Dermis blood vessel endothelial cell (primary cell): ENCODE data around the gene SOX8. TPM values are rescaled to one million over a fixed set of nuclear protein-coding genes. Genes with fewer than 3 reads are reported as not detected.
"Not testable (repeated sequence)": the region's sequence is repeated elsewhere in the genome, so short reads cannot be mapped to it uniquely, and the experiment has no call there.

Experiments
- DNase-seq: peaks from one replicate; pipeline ENCODE4 v3.0.0; 2010
- total RNA-seq: library from RNA; depleted of rRNA; stranded (reverse); fragments of >200 nt; gene quantifications from 2 replicates; pipeline ENCODE4 v1.2.3, GENCODE V29; 2014

The SOX8 gene
- total RNA-seq, 1 donor from 2014 or later: 0.85 TPM

DNA sequence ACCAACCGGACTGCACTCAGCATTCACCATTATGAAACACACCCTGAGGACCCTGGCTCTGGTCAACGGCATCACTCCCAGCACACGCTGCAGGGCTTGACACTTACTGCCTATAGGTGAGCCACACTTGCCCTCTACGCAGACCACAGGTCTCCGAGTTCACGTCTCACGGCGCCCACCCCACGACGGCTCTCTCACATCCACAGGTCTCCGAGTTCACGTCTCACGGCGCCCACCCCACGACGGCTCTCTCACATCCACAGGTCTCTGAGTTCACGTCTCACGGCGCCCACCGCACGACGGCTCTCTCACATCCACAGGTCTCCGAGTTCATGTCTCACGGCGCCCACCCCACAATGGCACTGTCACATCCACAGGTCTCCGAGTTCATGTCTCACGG lies 25.8 kb upstream of the SOX8 start:
- DNase-seq: not testable (repeated sequence)

DNA sequence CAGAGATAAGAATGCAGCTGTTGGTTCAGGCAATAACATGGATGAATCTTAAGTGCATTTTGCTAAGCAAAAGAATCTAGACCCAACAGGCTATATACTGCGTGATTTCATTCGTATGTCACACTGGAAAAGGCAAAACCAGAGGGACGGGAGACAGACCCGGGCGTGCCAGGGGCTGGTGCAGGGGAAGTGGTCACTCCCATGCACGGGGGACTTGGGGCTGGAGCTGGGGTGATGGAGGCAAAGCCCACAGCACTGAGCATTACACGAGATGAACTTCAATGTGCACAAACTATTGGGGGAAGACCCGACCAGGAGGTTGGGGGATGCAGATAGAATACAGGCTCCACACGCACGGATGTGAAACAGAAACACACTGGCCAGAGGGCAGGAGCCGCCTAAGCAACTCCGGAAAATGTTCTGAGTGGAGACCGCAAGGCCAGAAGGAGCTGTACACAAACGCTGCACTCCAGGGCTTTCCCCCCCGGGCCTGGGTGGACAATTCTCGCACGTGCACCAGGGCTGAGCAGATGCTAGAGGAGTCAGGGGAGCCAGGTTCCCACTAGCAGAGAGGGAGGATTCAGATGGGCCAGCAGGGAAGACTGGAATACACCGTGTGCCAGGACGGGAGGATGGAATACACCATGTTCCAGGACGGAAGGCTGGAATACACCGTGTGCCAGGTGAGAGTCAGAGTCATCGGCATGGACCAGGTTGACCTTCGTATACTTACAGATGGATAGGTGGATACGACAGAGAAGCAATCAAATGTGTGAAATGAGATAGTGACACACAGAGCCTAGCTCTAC lies 22.1 kb upstream of the SOX8 start:
- DNase-seq: no peak

GRCh38 chr16:962366-962765 lies 19.2 kb upstream of the SOX8 start:
- no peak for DNase-seq

DNA sequence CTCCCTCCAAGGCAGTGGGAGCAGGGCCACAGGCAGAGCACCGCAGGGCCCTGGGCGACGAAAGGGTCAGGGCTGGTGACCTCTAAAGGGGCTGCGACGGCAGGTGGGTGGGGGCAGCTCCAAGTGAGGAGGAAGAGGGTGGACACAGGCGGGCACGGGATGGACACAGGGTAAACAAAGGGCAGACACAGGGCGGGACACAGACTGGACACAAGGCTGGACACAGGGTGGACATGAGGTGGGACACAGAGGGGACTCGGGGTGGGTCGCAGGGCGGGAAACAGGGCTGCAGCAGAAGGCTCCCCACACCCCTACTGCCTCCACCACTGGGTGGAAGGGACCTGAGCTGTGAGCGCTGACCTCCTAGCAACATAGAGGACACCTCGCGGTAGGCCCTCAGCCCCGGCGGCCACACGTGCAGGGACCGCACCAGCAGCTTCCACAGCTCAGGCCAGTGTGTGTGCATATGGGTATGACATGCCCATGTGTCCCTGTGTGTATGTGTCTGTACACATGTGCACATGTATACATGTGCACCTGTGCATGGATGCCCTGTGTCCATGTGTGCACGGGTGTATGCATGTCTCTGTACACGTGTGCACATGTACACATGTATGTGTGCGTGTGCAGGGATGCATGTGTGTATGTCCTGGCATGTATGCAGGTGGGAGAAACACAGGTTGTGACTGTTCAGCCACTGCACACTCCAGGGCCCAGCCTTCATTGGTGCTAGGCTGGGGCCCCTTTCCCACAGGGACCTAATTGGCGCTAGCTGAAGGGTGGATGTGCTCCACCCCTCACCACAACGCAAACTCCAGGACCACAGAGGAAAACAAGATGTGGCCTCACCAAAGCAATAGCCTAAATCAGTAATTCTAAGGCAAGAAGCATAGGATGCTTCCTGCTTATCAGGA lies 18.4 kb upstream of the SOX8 start:
- DNase-seq: no peak

DNA sequence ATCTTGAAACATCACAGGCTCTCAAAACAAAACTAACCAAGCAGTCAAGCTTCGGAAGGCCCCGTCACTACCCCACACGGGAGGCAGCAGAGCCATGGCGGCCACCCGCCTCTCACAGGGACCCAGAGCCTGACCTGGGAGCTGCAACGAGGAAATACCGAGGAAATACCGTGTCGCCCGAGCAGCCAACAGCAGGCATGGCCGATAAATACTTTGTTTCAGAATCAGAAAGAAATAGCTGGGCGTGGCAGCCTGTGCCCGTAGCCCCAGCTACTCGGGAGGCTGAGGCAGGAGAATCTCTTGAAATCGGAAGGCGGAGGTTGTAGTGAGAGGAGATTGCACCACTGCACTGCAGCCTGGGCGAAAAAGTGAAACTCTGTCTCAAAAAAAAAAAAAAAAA lies 17.7 kb upstream of the SOX8 start:
- peak; percentile 34 for DNase-seq

GRCh38 chr16:964356-965035 lies 17.1 kb upstream of the SOX8 start:
- DNase-seq: no peak

- no peak for DNase-seq
Observed at GRCh38 chr16:965036-965395, 16.6 kb upstream of the SOX8 start.

- DNase-seq: no peak
Observed at GRCh38 chr16:965487-965886, 16.1 kb upstream of the SOX8 start.

DNA sequence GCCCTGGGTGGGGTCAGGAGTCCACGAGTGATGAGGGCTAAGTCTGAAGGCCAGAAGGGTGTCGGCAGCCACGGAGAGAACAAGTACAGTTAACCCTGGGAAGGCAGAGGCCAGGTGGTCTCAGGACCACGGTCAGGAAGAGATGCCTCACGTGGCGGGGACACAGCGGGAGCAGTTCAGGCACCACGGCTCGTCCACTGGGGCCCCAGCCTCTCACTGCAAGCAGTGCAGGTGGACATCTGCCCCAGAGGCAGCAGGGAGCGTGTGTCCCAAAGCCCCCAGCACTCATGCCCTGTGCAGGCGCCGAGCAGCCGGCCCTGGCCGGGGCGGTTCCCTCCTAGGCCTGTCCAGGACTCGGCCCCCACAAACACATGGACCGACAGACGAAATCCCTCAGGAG lies 15.5 kb upstream of the SOX8 start:
- DNase-seq: no peak

GRCh38 chr16:966505-966904 lies 15.1 kb upstream of the SOX8 start:
- DNase-seq: no peak

GRCh38 chr16:967077-967541 lies 14.5 kb upstream of the SOX8 start:
- peak; percentile 34 for DNase-seq

- DNase-seq: no peak
Observed at GRCh38 chr16:967546-968295, 13.8 kb upstream of the SOX8 start.

DNA sequence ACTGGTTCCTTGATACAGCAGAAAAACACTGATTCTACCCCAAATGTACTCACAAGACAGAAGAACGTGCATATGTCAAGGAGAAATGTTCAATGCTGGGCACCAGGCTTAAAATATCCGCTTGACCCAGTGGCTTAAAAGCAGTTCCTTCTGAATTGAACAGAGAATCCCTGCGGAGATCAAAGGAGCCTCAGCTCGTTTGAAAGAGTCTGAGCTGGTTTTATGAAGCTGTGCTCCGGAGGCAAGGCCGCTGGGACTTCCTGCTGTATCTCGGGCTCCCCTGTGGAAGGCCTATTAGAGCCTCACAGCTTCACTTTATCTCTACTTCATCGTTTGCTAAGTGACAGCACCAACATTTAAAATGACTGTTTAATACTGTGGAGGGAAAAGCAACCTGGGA lies 12.9 kb upstream of the SOX8 start:
- DNase-seq: no peak

DNA sequence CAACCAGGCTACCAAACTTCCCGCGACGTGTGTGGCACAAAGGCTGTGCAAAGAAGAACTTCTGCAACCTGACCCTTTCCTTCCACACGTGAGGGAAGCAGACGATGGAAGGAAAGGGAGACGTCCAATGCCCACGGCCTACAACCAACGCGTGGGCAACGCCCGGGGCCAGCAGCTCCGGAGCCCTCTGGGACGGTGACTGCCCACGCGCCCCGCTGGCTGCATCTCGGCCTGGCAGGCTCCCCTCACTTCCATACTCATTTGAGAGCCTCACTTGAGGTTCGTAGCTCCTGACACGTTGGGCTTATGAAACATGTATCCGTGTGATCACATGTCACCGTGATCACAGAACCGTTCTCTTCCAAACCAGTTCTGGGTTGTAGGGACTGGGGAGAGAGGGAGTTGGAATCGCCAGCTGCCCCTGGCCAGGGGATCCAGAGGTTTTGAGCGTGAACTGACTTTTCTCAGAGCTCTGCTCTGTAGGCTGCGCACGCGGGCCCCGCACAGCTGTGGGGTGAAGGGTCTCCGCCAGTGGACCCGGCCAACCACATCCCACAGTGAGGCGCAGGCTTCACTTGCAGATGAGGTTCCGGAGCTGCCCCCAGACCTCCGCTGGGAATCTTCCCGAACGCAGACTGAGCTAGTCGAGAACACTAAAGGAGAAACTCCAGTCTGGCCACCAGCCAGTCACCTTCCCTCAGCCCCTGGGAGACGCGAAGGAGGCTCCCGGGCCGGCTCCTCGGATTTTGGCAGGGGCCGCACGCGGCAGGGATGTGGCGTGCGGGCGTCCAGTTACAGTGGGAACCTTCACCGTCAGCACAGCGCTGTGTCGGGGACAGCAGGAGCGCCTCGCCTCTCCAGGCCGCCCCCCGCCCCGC lies 11.8 kb upstream of the SOX8 start:
- DNase-seq: no peak

- no peak for DNase-seq
Observed at GRCh38 chr16:970386-970765, 11.2 kb upstream of the SOX8 start.

GRCh38 chr16:970766-971581 lies 10.6 kb upstream of the SOX8 start, which contains the start of gene LMF1:
Gene LMF1 (minus strand): TSS chr16:970984. CDS start chr16:970980, 4 bp downstream.
- DNase-seq: peak; percentile 93

DNA sequence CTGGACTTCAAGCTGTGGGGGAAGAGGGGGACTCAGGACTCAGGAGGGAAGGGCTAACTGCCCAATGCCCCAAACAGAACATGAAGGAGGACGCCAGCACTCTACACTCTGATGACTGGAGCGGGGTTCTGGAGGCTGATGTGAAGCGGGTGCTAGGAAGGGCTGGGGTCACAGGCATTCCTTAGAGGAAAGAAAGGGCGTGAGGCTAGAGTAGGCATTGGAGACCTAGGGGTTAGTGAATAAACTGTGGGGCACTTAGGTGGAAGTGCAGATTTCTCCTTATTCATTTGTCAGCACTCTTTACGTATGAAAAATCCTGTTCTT lies 10.0 kb upstream of the SOX8 start:
- DNase-seq: no peak

DNA sequence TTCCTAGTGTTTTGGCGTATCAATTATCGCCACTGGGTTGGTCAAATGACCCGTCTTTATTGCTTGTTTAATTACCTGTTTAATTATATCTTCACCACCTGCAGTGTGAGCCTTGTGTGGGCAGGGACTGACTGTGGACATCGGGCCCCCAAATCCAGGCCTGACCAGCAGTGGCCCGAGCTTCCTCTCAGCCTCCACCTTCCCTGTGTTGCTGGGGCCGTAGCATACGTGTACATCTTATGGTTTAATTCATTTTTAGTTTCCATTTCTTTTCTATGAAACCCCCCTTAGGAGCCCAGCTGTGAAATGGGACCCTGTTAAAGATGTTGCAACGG lies 9.6 kb upstream of the SOX8 start:
- no peak for DNase-seq

DNA sequence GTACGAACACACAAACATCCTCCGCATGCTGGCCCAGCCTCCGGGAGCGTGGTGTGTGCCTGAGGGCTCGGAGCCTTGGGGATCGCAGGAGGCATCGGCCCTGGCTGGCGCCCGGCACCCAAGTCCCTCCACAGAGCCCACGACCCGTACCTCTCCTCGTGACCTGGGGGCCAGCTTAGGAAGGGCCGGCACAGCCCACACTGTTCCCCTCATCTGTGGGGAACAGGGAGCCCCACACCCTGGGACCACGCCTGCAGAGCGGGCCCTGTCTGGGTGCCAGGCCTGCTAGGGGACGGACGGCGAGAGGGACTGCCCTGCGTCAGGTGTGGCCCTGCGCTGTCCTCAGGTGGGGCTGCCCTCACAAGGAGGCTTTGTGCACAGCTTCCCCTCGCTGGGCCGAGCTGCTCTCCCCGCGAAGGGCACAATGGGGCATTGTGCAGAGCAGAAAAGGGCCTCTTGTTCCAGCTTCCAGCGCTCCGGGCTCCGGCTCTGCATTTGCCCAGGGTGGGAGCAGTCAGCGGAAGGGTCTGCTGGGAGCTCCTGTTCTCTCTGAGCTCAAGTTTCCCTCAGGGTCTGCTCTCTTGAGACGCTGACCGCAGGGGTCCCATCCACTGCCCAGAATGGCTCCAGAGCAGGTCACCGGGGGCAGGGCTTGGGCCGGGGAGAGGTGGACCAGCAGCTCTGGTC lies 9.1 kb upstream of the SOX8 start:
- DNase-seq: no peak

DNA sequence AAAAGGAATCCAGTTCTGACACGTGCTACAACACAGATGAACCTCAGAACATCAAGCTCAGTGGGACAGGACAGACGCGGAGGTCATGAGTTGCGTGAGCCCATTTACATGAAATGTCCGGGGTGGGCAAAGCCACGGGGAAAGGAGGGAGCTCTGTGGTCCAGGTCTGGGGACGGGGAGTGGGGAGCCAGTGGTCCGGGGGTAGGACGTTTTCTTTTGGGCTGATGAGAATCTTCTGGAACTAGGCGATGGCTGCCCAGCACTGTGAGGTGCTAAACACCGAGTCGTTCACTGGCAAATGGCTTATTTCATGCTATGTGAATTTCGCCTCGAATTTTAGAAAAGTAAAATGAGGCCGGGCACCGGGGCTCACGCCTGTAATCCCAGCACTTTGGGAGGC lies 8.2 kb upstream of the SOX8 start:
- no peak for DNase-seq
